NB4 (cell line): Measurements from ENCODE around the gene ARHGAP18.

Experiments used
- CTCF ChIP-seq: IDR thresholded peaks from one replicate; pipeline ENCODE4 v1.5.1; 2012; ENCODE audit warnings: low read depth, low read length
- MAX ChIP-seq: IDR thresholded peaks from 2 replicates; pipeline ENCODE4 v1.6.1; 2011; ENCODE audit warnings: low read depth, low read length
- MYC ChIP-seq: IDR thresholded peaks from 2 replicates; pipeline ENCODE4 v1.6.1; 2011; ENCODE audit warnings: low read depth, low read length
- POLR2A ChIP-seq: IDR thresholded peaks from 2 replicates; pipeline ENCODE4 v1.6.1; 2011; ENCODE audit warnings: mild to moderate bottlenecking; ENCODE audit not compliant: insufficient read length; ENCODE audit errors: extremely low read depth

GRCh38 chr6:129740013-129740412 lies 30.0 kb upstream of the ARHGAP18 start:
- TF ChIP-seq POLR2A (no peak), MAX (no peak), CTCF (no peak), MYC (no peak)
